Daoy (cell line): Measurements from ENCODE around the gene CNOT6. TPM values are rescaled to one million over a fixed set of nuclear protein-coding genes. Genes with fewer than 3 reads are reported as not detected.
"Not testable (repeated sequence)": the region's sequence is repeated elsewhere in the genome, so short reads cannot be mapped to it uniquely, and the experiment has no call there.

Source experiments
- DNase-seq: peaks from one replicate; pipeline ENCODE4 v3.0.0-alpha.2; 2015; ENCODE audit warnings: low read depth
- total RNA-seq: library from RNA; depleted of rRNA; stranded (reverse); fragments of >200 nt; shearing (Covaris generic); gene quantifications from 2 replicates; pipeline ENCODE4 v1.2.3, GENCODE V29; 2014

Gene CNOT6
- total RNA-seq, 1 experiment from 2014 or later: 11.4 TPM

GRCh38 chr5:180470966-180471582 lies 23.1 kb upstream of the CNOT6 start:
- peak; percentile 78 for DNase-seq

GRCh38 chr5:180471866-180472265 lies 22.3 kb upstream of the CNOT6 start:
- no peak for DNase-seq

GRCh38 chr5:180472269-180472668 lies 21.9 kb upstream of the CNOT6 start:
- DNase-seq: no peak

GRCh38 chr5:180473386-180473785 lies 20.8 kb upstream of the CNOT6 start:
- DNase-seq: not testable (repeated sequence)

- DNase-seq: no peak
Observed at GRCh38 chr5:180474569-180474968, 19.6 kb upstream of the CNOT6 start.

- DNase-seq: not testable (repeated sequence)
Observed at GRCh38 chr5:180475969-180476524, 18.1 kb upstream of the CNOT6 start.

- DNase-seq: no peak
Observed at GRCh38 chr5:180484813-180485212, 9.4 kb upstream of the CNOT6 start.

- DNase-seq: no peak
Observed at GRCh38 chr5:180486636-180487149, 7.5 kb upstream of the CNOT6 start.

GRCh38 chr5:180487556-180487955 lies 6.6 kb upstream of the CNOT6 start:
- no peak for DNase-seq

- peak; percentile 59 for DNase-seq
Observed at GRCh38 chr5:180491496-180491895, 2.7 kb upstream of the CNOT6 start.

- DNase-seq: no peak
Observed at GRCh38 chr5:180492226-180492903, 1.8 kb upstream of the CNOT6 start.

GRCh38 chr5:180494510-180495181 lies 467 bp downstream of the CNOT6 start:
- DNase-seq: no peak

GRCh38 chr5:180495292-180495691 lies 1.1 kb downstream of the CNOT6 start:
- no peak for DNase-seq

- DNase-seq: no peak
Observed at GRCh38 chr5:180495991-180496741, 2.0 kb downstream of the CNOT6 start.

GRCh38 chr5:180496806-180497205 lies 2.6 kb downstream of the CNOT6 start:
- not testable (repeated sequence) for DNase-seq

- DNase-seq: not testable (repeated sequence)
Observed at GRCh38 chr5:180497865-180498264, 3.7 kb downstream of the CNOT6 start.

- no peak for DNase-seq
Observed at GRCh38 chr5:180498378-180498777, 4.2 kb downstream of the CNOT6 start.

GRCh38 chr5:180499684-180500083 lies 5.5 kb downstream of the CNOT6 start:
- no peak for DNase-seq

GRCh38 chr5:180500300-180500699 lies 6.1 kb downstream of the CNOT6 start:
- DNase-seq: not testable (repeated sequence)

- no peak for DNase-seq
Observed at GRCh38 chr5:180507661-180508060, 13.5 kb downstream of the CNOT6 start.

GRCh38 chr5:180515294-180515693 lies 21.1 kb downstream of the CNOT6 start:
- no peak for DNase-seq

- DNase-seq: not testable (repeated sequence)
Observed at GRCh38 chr5:180515974-180516373, 21.8 kb downstream of the CNOT6 start.
